ENCODE data around the gene PRSS27. TPM values are rescaled to one million over a fixed set of nuclear protein-coding genes. Genes with fewer than 3 reads are reported as not detected.

PRSS27 gene
- total RNA-seq, 4 donors from 2014 or later = 1.3 to 4.2 (median 2.4) TPM

DNA sequence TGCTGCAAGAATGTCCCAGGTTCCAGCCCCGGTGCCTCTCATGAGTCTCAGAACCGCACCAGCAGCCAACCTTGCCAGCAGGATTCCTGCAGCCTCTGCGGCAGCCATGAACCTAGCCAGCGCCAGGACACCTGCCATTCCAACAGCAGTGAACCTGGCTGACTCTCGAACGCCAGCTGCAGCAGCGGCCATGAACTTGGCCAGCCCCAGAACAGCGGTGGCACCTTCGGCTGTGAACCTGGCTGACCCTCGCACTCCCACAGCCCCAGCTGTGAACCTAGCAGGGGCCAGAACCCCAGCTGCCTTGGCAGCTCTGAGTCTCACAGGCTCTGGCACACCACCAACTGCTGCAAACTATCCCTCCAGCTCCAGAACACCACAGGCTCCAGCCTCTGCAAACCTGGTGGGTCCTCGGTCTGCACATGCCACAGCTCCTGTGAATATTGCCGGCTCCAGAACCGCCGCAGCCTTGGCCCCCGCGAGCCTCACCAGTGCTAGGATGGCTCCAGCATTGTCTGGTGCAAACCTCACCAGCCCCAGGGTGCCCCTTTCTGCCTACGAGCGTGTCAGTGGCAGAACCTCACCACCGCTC, 47.2 kb upstream of the PRSS27 start:
- no peak for DNase-seq (ENCODE audit: low spot score in 2 of 2)
- peaks cover 19 to 100% (median 82%) of the 10 kb centered on the region in 3 donors for H3K36me3 ChIP-seq
- H3K4me1 ChIP-seq = peaks cover 0 to 61% (median 17%) of the 10 kb centered on the region in 4 donors
- TF ChIP-seq POLR2A (IDR thresholded peaks at IDR 0.05) = no peak
- TF ChIP-seq EP300 (IDR thresholded peaks at IDR 0.05) = no peak
- TF ChIP-seq, protein P1, sequence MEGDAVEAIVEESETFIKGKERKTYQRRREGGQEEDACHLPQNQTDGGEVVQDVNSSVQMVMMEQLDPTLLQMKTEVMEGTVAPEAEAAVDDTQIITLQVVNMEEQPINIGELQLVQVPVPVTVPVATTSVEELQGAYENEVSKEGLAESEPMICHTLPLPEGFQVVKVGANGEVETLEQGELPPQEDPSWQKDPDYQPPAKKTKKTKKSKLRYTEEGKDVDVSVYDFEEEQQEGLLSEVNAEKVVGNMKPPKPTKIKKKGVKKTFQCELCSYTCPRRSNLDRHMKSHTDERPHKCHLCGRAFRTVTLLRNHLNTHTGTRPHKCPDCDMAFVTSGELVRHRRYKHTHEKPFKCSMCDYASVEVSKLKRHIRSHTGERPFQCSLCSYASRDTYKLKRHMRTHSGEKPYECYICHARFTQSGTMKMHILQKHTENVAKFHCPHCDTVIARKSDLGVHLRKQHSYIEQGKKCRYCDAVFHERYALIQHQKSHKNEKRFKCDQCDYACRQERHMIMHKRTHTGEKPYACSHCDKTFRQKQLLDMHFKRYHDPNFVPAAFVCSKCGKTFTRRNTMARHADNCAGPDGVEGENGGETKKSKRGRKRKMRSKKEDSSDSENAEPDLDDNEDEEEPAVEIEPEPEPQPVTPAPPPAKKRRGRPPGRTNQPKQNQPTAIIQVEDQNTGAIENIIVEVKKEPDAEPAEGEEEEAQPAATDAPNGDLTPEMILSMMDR (IDR thresholded peaks at IDR 0.05) = no peak
- H3K27me3 ChIP-seq = no peaks in the 10 kb centered on the region
- 80 to 85% methylated on average over 11 to 19 of the region's 19 CpGs for WGBS, 2 donors
- H3K4me3 ChIP-seq = no peak overlapping the region
- peak overlapping the region in 3 of 4 donors; percentile 73 to 100 (median 92) for H3K27ac ChIP-seq
- H3K9me3 ChIP-seq = no peaks in the 10 kb centered on the region

DNA sequence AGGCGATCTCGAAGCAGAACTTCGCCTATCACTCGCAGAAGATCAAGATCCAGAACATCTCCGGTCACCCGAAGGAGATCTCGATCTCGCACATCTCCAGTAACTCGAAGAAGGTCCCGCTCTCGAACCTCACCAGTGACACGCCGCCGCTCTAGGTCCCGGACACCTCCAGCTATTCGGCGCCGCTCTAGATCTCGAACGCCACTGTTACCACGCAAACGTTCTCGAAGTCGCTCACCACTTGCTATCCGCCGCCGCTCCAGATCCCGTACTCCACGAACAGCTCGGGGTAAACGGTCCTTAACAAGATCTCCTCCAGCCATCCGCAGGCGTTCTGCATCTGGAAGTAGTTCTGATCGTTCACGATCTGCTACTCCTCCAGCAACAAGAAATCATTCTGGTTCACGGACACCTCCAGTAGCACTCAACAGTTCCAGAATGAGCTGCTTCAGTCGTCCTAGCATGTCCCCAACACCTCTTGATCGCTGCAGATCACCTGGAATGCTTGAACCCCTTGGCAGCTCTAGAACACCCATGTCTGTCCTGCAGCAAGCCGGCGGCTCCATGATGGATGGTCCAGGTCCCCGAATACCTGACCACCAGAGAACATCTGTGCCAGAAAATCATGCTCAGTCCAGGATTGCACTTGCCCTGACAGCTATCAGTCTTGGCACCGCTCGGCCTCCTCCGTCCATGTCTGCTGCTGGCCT, 46.6 kb upstream of the PRSS27 start:
- H3K27me3 ChIP-seq = no peaks in the 10 kb centered on the region
- H3K4me1 ChIP-seq = peaks cover 0 to 54% (median 17%) of the 10 kb centered on the region in 4 donors
- peak overlapping the region in 1 of 4 donors; percentile 100 for H3K27ac ChIP-seq
- H3K36me3 ChIP-seq = peaks cover 21 to 100% (median 84%) of the 10 kb centered on the region in 3 donors
- no peaks in the 10 kb centered on the region for H3K9me3 ChIP-seq
- TF ChIP-seq EP300 (IDR thresholded peaks at IDR 0.05) (no peak), POLR2A (IDR thresholded peaks at IDR 0.05) (no peak)
- TF ChIP-seq, protein P1 (IDR thresholded peaks at IDR 0.05) = no peak
- H3K4me3 ChIP-seq = no peak overlapping the region
- DNase-seq (ENCODE audit: low spot score in 2 of 2) = no peak
- 92 to 93% methylated on average over 44 of the region's 44 CpGs for WGBS, 2 donors

GRCh38 chr16:2765462-2766404, 45.7 kb upstream of the PRSS27 start:
- peaks cover 21 to 100% (median 79%) of the 10 kb centered on the region in 3 donors for H3K36me3 ChIP-seq

GRCh38 chr16:2764718-2765117, 44.7 kb upstream of the PRSS27 start:
- Histone ChIP-seq H3K9me3 (no peaks in the 10 kb centered on the region), H3K4me1 (peaks cover 0 to 45% (median 13%) of the 10 kb centered on the region in 4 donors), H3K4me3 (no peak overlapping the region), H3K27ac (peak overlapping the region in 2 of 4 donors; percentile 2 to 16), H3K27me3 (no peaks in the 10 kb centered on the region), H3K36me3 (peaks cover 19 to 100% (median 70%) of the 10 kb centered on the region in 3 donors)
- no peak for DNase-seq (ENCODE audit: low spot score in 2 of 2)
- TF ChIP-seq EP300 (IDR thresholded peaks at IDR 0.05) (no peak), POLR2A (IDR thresholded peaks at IDR 0.05) (no peak)
- TF ChIP-seq, protein P1 (IDR thresholded peaks at IDR 0.05) = no peak
- 94 to 97% methylated on average over 9 of the region's 9 CpGs for WGBS, 2 donors

More at GRCh38 chr16:2765462-2766404, 45.7 kb upstream of the PRSS27 start:
- Histone ChIP-seq H3K27me3 (no peaks in the 10 kb centered on the region), H3K27ac (no peak overlapping the region), H3K4me1 (peaks cover 0 to 46% (median 15%) of the 10 kb centered on the region in 4 donors), H3K4me3 (no peak overlapping the region), H3K9me3 (no peaks in the 10 kb centered on the region)
- WGBS, 2 donors = 97 to 98% methylated on average over 73 of the region's 73 CpGs
- TF ChIP-seq, protein P1 (IDR thresholded peaks at IDR 0.05) = no peak
- TF ChIP-seq EP300 (IDR thresholded peaks at IDR 0.05) (no peak), POLR2A (IDR thresholded peaks at IDR 0.05) (no peak)
- DNase-seq (ENCODE audit: low spot score in 2 of 2) = no peak
